A549 treated with RU486 at 1 μM for 4 hours (cell line): ENCODE data around the gene SIX4. TPM values are rescaled to one million over a fixed set of nuclear protein-coding genes. Genes with fewer than 3 reads are reported as not detected.

Experiments
- total RNA-seq: library from RNA; stranded (reverse); fragments of 200-300 nt; extraction: Qiagen RNA extraction; gene quantifications from 5 replicates; pipeline ENCODE4 v1.2.3, GENCODE V29; 2022; ENCODE audit warnings: low read depth

Gene SIX4
- 2.1 to 4.2 TPM (median 3.6 TPM) in 5 replicates for total RNA-seq

GRCh38 chr14:60723907-60724618 lies at the start of gene SIX4:
Gene SIX4, minus strand, starts transcription at chr14:60724351. Its CDS starts 277 bp downstream, at chr14:60724074.

GRCh38 chr14:60734465-60735242 lies 10.5 kb upstream of the SIX4 start, which contains the start of gene MNAT1:
Gene MNAT1, plus strand, starts transcription at chr14:60734761. Its CDS starts 102 bp downstream, at chr14:60734863.

Other genes starting within 250 kb of the SIX4 start
- not detected in 5 replicates for gene C14orf39, start 238.3 kb downstream of the SIX4 start, total RNA-seq
- not detected in 5 replicates for gene SIX6, start 215.2 kb downstream of the SIX4 start, total RNA-seq
- 4.3 to 10.1 TPM (median 9.5 TPM) in 5 replicates for gene SIX1, start 74.9 kb downstream of the SIX4 start, total RNA-seq
- gene MNAT1, start 10.4 kb upstream of the SIX4 start, total RNA-seq, result 38.4 to 51.9 TPM (median 41.4 TPM) in 5 replicates